ENCODE results near the gene CCNYL1. TPM values are rescaled to one million over a fixed set of nuclear protein-coding genes. Genes with fewer than 3 reads are reported as not detected.
"Not testable (repeated sequence)": the region's sequence is repeated elsewhere in the genome, so short reads cannot be mapped to it uniquely, and the experiment has no call there.

CCNYL1 gene
- total RNA-seq, 6 donors from 2014 or later = 10.9 to 27.0 (median 19.2) TPM

- Histone ChIP-seq H3K27me3 (no peaks in the 10 kb centered on the region), H3K36me3 (peaks cover 0 to 41% (median 6%) of the 10 kb centered on the region in 4 donors), H3K9me3 (no peaks in the 10 kb centered on the region), H3K27ac (no peak overlapping the region), H3K4me3 (no peak overlapping the region), H3K4me1 (no peaks in the 10 kb centered on the region)
- DNase-seq = no peak
- no peak for ATAC-seq (ENCODE audit: low FRiP score in 2 of 2)
- TF ChIP-seq POLR2A (IDR thresholded peaks at IDR 0.05) = no peak
- no peak for TF ChIP-seq EP300 (IDR thresholded peaks at IDR 0.05)
- no peak for TF ChIP-seq CTCF (IDR thresholded peaks at IDR 0.05)
- TF ChIP-seq POLR2AphosphoS5 (IDR thresholded peaks at IDR 0.05) = no peak
Observed at GRCh38 chr2:207758025-207758424, 46.6 kb downstream of the CCNYL1 start.

- 81 to 82% methylated on average over 2 of the region's 2 CpGs for WGBS, 2 donors
- Histone ChIP-seq H3K27me3 (no peaks in the 10 kb centered on the region), H3K9me3 (no peaks in the 10 kb centered on the region), H3K4me3 (no peak overlapping the region), H3K36me3 (peaks cover 3 to 33% (median 4%) of the 10 kb centered on the region in 4 donors), H3K4me1 (peaks cover 0 to 15% (median 2%) of the 10 kb centered on the region in 4 donors), H3K27ac (no peak overlapping the region)
- DNase-seq = no peak
- TF ChIP-seq CTCF (IDR thresholded peaks at IDR 0.05) = no peak
- no peak for TF ChIP-seq POLR2AphosphoS5 (IDR thresholded peaks at IDR 0.05)
- TF ChIP-seq POLR2A (IDR thresholded peaks at IDR 0.05) = no peak
- no peak for TF ChIP-seq EP300 (IDR thresholded peaks at IDR 0.05)
- no peak for ATAC-seq (ENCODE audit: low FRiP score in 2 of 2)
Observed at GRCh38 chr2:207759890-207760289, 48.5 kb downstream of the CCNYL1 start.

- peaks cover 0 to 32% (median 4%) of the 10 kb centered on the region in 4 donors for H3K36me3 ChIP-seq
- no peak overlapping the region for H3K4me3 ChIP-seq
- no peaks in the 10 kb centered on the region for H3K27me3 ChIP-seq
- no peak for ATAC-seq (ENCODE audit: low FRiP score in 2 of 2)
- TF ChIP-seq POLR2AphosphoS5 (IDR thresholded peaks at IDR 0.05) (no peak), EP300 (IDR thresholded peaks at IDR 0.05) (no peak), POLR2A (IDR thresholded peaks at IDR 0.05) (no peak), CTCF (IDR thresholded peaks at IDR 0.05) (no peak)
- H3K4me1 ChIP-seq = peaks cover 0 to 20% (median 2%) of the 10 kb centered on the region in 4 donors
- H3K27ac ChIP-seq = no peak overlapping the region
- DNase-seq = no peak
- WGBS, 2 donors = 85 to 86% methylated on average over 2 of the region's 2 CpGs
- H3K9me3 ChIP-seq = no peaks in the 10 kb centered on the region
Observed at GRCh38 chr2:207760453-207760852, 49.0 kb downstream of the CCNYL1 start.

- H3K27ac ChIP-seq; H3K9me3 ChIP-seq; DNase-seq; H3K27me3 ChIP-seq; ATAC-seq (ENCODE audit: low FRiP score in 2 of 2); H3K4me3 ChIP-seq: not testable (repeated sequence)
- 93 to 96% methylated on average over 3 of the region's 3 CpGs for WGBS, 2 donors
- Histone ChIP-seq H3K4me1 (peaks cover 0 to 20% (median 4%) of the 10 kb centered on the region in 4 donors), H3K36me3 (peaks cover 0 to 32% (median 4%) of the 10 kb centered on the region in 4 donors)
Observed at GRCh38 chr2:207761426-207761825, 50.0 kb downstream of the CCNYL1 start.

- DNase-seq (no peak), ATAC-seq (ENCODE audit: low FRiP score in 2 of 2) (no peak)
- Histone ChIP-seq H3K4me3 (no peak overlapping the region), H3K36me3 (peaks cover 0 to 38% (median 6%) of the 10 kb centered on the region in 4 donors), H3K27me3 (no peaks in the 10 kb centered on the region), H3K27ac (no peak overlapping the region), H3K9me3 (no peaks in the 10 kb centered on the region), H3K4me1 (peaks cover 6 to 26% (median 10%) of the 10 kb centered on the region in 4 donors)
- 81 to 95% methylated on average over 8 of the region's 8 CpGs for WGBS, 2 donors
- TF ChIP-seq POLR2A (IDR thresholded peaks at IDR 0.05) = no peak
- no peak for TF ChIP-seq EP300 (IDR thresholded peaks at IDR 0.05)
- no peak for TF ChIP-seq CTCF (IDR thresholded peaks at IDR 0.05)
- TF ChIP-seq POLR2AphosphoS5 (IDR thresholded peaks at IDR 0.05) = no peak
Observed at GRCh38 chr2:207762146-207762545, 50.7 kb downstream of the CCNYL1 start.
